GM21619 (cell line): ENCODE measurements around the gene MT1E.
"Not testable (repeated sequence)": the region's sequence is repeated elsewhere in the genome, so short reads cannot be mapped to it uniquely, and the experiment has no call there.

Source experiments
- ATAC-seq: cut with Tn5 transposase; IDR thresholded peaks from one replicate; pipeline ENCODE4 v1.9.1; 2021; ENCODE audit not compliant: unreplicated experiment

MT1E gene

DNA sequence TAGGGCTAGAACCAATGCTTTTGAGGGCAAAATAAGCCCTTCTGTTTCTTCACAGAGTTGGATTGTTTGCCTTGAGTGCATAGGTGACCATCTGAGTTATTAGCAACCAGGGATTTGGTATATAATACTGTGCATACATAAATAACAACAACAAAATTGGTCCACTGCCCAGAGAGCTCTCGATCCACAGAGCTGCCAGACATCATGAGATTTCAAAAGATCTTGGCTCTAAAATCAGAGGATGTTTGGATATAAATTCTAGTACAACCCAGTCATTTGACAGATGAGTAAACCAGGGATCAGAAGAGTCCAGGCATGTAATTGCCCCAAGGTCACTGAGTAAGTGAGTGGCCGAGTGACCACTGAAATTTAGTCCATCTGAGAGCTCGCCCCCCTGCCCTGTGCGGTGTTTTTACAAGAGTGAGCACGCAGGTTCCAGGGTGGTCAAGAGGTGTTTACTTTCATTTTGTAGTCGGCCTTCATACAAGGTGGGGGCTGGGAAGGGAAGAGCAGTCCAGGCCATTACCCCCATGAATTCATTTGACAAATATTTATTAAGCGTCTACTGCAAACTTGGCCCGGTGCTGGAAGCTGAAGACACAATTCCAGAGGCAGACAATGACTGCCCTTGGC, 19.0 kb upstream of the MT1E start:
- ATAC-seq, result no peak

GRCh38 chr16:56607109-56607618, 18.4 kb upstream of the MT1E start:
- no peak for ATAC-seq

DNA sequence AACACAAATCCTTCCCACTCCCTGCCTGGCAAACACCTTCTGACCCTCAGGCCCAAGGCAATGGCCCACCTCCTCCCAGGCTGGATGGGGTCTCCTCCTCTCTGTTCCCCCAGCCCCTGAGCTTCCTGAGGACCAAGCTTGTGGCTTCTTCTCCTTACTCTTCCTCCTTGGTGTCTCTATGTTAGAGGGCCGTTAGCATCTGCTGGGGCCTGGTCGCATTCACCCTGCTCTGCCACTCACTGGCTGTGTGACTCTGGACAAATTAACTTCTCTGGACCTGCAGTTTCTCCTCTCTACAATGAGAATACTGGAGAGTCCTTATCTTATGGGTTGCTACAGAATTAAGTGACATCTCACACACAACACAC, 17.9 kb upstream of the MT1E start:
- no peak for ATAC-seq

DNA sequence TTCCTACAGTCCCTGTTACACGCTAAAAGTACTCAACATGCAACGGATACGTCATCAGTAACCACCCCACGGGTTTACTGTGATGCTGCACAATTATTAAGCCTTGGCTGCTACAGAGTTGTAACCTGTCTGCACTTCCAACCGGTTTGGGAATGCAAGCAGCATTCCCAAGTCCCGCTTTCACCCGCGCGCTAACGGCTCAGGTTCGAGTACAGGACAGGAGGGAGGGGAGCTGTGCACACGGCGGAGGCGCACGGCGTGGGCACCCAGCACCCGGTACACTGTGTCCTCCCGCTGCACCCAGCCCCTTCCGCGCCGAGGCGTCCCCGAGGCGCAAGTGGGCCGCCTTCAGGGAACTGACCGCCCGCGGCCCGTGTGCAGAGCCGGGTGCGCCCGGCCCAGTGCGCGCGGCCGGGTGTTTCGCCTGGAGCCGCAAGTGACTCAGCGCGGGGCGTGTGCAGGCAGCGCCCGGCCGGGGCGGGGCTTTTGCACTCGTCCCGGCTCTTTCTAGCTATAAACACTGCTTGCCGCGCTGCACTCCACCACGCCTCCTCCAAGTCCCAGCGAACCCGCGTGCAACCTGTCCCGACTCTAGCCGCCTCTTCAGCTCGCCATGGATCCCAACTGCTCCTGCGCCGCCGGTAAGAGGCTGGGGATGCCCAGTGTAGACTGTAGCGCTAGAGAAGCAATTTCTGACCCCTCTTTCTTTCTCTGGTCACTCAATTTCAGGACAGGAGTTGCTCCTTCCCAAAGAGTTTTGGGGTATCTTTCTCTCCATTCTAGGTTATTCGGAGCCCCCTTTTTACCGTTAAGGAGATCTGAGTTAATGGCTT, 17.3 kb upstream of the MT1E start, which contains the start of gene MT2A:
Gene MT2A, plus strand, starts transcription at position 542 of the 833 bp plus-strand sequence. Its CDS starts 72 bp downstream, at position 614.
- peak; percentile 78 for ATAC-seq

DNA sequence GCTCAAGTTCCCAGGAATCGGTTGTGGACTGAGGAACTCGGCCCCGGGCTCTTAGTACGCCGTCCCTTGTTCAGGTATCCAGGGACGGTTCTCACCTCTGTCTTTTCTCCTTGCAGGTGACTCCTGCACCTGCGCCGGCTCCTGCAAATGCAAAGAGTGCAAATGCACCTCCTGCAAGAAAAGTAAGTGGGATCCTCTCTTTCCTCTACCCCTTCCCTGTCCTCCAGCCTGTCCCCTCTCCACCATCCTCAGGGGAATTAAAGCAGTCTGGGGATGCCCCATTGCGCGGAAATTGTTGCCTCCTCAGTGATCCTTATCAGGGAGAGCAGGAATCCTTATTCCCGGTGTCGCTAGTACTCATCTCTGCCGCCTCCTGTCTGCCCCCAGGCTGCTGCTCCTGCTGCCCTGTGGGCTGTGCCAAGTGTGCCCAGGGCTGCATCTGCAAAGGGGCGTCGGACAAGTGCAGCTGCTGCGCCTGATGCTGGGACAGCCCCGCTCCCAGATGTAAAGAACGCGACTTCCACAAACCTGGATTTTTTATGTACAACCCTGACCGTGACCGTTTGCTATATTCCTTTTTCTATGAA, 16.6 kb upstream of the MT1E start:
- ATAC-seq, result no peak

- peak; percentile 35 for ATAC-seq
Observed at GRCh38 chr16:56609463-56609921, 16.1 kb upstream of the MT1E start.

DNA sequence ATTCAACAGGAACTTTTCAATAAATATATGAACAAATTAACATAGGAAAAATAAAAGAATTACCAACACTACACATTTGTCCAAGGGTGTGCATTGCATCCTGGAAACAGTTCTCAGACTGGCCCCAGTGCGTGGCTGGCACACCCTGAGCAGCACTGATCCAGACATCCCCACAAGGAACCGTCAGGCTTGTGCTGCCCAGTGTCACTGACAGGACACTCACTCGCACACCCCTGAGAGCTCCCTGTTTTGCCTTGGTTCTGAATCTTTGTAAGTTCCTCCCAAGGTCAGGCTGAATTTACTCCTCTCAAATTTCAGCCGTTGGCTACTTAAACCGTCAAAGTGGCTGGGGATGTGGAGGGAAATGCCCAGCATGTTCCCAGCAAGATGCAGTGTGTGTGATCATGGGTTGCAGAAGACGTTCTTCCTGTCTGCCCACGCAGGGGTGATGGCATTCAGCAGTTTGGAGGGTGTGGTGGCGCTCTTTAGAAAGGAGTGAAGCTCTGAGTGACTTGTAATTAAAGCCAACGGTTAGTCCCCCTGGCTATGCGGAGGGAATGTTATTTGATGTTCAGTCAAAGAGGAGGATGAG, 15.5 kb upstream of the MT1E start:
- ATAC-seq, result no peak

- ATAC-seq, result no peak
Observed at GRCh38 chr16:56610609-56611111, 14.9 kb upstream of the MT1E start.

DNA sequence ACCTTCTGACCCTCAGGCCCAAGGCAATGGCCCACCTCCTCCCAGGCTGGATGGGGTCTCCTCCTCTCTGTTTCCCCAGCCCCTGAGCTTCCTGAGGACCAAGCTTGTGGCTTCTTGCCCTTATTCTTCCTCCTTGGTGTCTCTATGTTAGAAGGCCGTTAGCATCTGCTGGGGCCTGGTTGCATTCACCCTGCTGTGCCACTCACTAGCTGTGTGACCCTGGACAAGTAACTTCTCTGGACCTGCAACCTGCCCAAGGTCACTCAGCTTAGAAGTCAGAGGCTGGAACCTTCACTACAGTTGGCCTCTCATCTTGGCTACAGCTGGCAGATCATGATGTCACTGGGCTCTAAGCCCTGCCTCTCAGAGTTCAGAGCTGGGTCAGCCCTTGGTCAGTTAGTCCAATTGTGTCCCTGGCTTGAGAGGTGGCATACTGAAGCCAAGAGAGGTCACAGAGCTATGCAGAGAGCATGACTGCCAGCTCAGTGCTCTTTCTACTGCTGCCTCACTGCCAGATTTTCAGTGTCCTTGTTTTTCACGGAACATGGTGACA, 14.2 kb upstream of the MT1E start:
- no peak for ATAC-seq

DNA sequence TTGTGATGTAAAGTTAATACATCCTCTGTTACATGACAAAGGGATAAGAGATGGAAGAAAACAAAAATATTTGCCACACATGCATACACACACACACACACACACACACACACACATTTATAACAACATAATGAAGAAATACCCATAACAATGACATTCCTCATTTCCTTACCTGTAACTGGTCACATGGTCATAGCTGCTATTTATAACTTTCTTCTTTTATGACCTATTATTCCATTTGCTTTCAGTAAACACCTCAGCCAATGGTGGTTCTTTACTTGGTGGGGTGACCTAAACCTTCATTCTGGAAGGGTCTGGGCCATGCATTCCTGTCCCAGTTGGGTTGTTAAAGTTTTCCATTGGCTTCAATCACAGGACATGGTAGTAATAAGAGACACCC, 11.9 kb upstream of the MT1E start:
- no peak for ATAC-seq

GRCh38 chr16:56614549-56614991, 11.0 kb upstream of the MT1E start:
- ATAC-seq, result no peak

- no peak for ATAC-seq
Observed at GRCh38 chr16:56615353-56615752, 10.2 kb upstream of the MT1E start.

- no peak for ATAC-seq
Observed at GRCh38 chr16:56616608-56617211, 8.9 kb upstream of the MT1E start.

GRCh38 chr16:56617212-56618085, 8.1 kb upstream of the MT1E start:
- ATAC-seq, result no peak

DNA sequence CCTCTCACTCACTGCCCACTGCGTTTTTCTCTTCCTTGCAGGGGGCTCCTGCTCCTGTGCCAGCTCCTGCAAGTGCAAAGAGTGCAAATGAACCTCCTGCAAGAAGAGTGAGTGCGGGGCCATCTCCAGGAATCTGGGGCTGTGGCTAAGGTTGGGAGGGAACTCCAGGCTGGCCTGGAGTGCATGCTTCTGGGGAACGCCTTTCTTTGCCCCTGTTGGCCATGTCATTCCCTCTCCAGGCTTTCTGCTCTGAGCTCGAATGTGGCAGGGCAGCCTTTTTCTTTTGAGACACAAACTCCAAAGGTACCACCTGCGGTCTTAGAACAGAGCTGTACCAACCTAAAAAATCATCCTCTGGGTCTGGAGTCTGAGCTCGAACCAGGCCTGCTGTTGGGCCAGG, 7.4 kb upstream of the MT1E start:
- ATAC-seq, result no peak

DNA sequence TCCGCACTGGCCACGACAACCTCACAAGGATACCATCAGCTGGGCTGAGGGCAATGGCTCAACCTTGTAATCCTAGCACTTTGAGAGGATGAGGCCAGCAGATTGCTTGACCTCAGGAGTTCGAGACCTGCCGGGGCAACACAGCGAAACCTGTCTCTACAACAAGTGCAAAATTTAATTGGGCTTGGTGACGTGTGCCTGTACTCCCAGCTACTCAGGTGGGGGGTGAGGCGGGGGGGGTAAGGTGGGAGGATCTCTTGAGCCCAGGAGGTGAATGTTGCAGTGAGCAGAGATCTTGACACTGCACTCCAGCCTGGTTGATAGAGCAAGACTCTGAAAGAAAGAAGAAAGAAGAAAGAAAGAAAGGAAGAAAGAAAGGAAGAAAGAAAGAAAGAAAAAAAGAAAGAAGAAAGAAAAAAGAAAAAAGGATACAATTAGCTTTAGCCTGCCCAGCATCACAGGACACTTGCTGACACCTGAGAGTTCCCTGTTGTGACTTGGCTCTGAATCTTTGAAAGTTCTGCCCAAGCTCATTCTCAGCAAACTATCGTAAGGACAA, 5.2 kb upstream of the MT1E start:
- no peak for ATAC-seq

- ATAC-seq, result not testable (repeated sequence)
Observed at GRCh38 chr16:56621665-56622445, 3.7 kb upstream of the MT1E start.

DNA sequence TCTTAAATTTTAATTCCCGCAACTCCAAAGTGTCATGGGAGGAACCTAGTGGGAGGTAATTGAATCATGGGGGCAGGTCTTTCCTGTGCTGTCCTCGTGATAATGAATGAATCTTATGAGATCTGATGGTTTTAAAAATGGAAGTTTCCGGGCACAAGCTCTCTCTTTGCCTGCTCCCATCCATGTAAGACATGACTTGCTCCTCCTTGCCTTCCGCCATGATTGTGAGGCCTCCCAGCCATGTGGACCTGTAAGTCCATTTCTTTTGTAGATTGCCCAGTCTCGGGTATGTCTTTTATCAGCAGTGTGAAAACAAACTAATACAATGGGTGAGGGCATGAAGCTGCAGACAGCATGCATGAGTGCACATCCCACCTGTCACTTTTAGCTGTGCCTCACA, 2.4 kb upstream of the MT1E start:
- not testable (repeated sequence) for ATAC-seq
